NCI-H1436 treated with DMSO at 0.1 percent for 48 hours (cell line): ENCODE data around the gene ETFDH.
A peak's percentile ranks its signal among the peaks of the same experiment; 100 is the strongest.
"Not testable (repeated sequence)": the region's sequence is repeated elsewhere in the genome, so short reads cannot be mapped to it uniquely, and the experiment has no call there.

Experiments used
- DNase-seq: peaks from one replicate; lab custom pipeline; 2025; lab: John Stamatoyannopoulos, UW

ETFDH gene

GRCh38 chr4:158681629-158682028 lies 9.5 kb downstream of the ETFDH start:
- no peak for DNase-seq

GRCh38 chr4:158682066-158682465 lies 10.0 kb downstream of the ETFDH start:
- DNase-seq = no peak

GRCh38 chr4:158688813-158689212 lies 16.7 kb downstream of the ETFDH start:
- no peak for DNase-seq

GRCh38 chr4:158704274-158704673 lies 32.2 kb downstream of the ETFDH start:
- DNase-seq = no peak

GRCh38 chr4:158710814-158711213 lies 38.7 kb downstream of the ETFDH start:
- DNase-seq = no peak

GRCh38 chr4:158712622-158713021 lies 40.5 kb downstream of the ETFDH start:
- DNase-seq = not testable (repeated sequence)

- no peak for DNase-seq
Measured at GRCh38 chr4:158714937-158715336, 42.8 kb downstream of the ETFDH start.

GRCh38 chr4:158715802-158716201 lies 43.7 kb downstream of the ETFDH start:
- no peak for DNase-seq

- no peak for DNase-seq
Measured at GRCh38 chr4:158721680-158722079, 49.6 kb downstream of the ETFDH start.

GRCh38 chr4:158722291-158722916 lies 50.3 kb downstream of the ETFDH start:
- DNase-seq = no peak

GRCh38 chr4:158722917-158723793 lies 51.1 kb downstream of the ETFDH start, which contains the start of gene PPID:
Gene PPID, minus strand, starts transcription at chr4:158723396. Its CDS starts 108 bp downstream, at chr4:158723288.
- DNase-seq = peak; percentile 23

GRCh38 chr4:158724637-158725036 lies 52.5 kb downstream of the ETFDH start:
- DNase-seq = no peak

GRCh38 chr4:158726633-158727032 lies 54.5 kb downstream of the ETFDH start:
- no peak for DNase-seq

- no peak for DNase-seq
Measured at GRCh38 chr4:158728236-158728635, 56.1 kb downstream of the ETFDH start.

GRCh38 chr4:158729716-158730559 lies 57.8 kb downstream of the ETFDH start:
- no peak for DNase-seq

GRCh38 chr4:158738866-158739265 lies 66.8 kb downstream of the ETFDH start:
- DNase-seq = no peak

GRCh38 chr4:158739600-158739999 lies 67.5 kb downstream of the ETFDH start:
- DNase-seq = no peak

GRCh38 chr4:158741326-158742021 lies 69.4 kb downstream of the ETFDH start:
- no peak for DNase-seq

GRCh38 chr4:158746537-158746936 lies 74.4 kb downstream of the ETFDH start:
- not testable (repeated sequence) for DNase-seq

GRCh38 chr4:158750379-158750778 lies 78.3 kb downstream of the ETFDH start:
- DNase-seq = no peak

- DNase-seq = no peak
Measured at GRCh38 chr4:158754385-158755180, 82.5 kb downstream of the ETFDH start.
